Measurements from ENCODE around the gene FMNL2.

The FMNL2 gene

GRCh38 chr2:152661076-152661475, 326.1 kb downstream of the FMNL2 start:
- Histone ChIP-seq H3K27ac (ENCODE audit: low read depth, low read length, poor library complexity, severe bottlenecking) (no peak overlapping the region), H3K79me2 (ENCODE audit: insufficient read depth, low read length) (no peaks in the 10 kb centered on the region), H3K9me3 (ENCODE audit: low read length) (no peaks in the 10 kb centered on the region), H4K20me1 (ENCODE audit: insufficient read depth, low read length) (0 out of 2 replicates have a peak, but pooled peaks cover 2% of the 10 kb centered on the region), H3K4me2 (ENCODE audit: low read length) (no peak overlapping the region), H3K4me3 (ENCODE audit: low read depth, low read length, poor library complexity, severe bottlenecking) (no peak overlapping the region), H3F3A (ENCODE audit: insufficient read depth, low read length) (no peaks in the 10 kb centered on the region), H3K9me2 (ENCODE audit: low read depth, low read length) (no peaks in the 10 kb centered on the region), H3K4me1 (ENCODE audit: insufficient read depth, low read length, severe bottlenecking) (no peaks in the 10 kb centered on the region), H2AFZ (ENCODE audit: low read length) (no peak overlapping the region), H3K36me3 (ENCODE audit: insufficient read depth, low read length) (peaks cover 98% of the 10 kb centered on the region), H3K27me3 (ENCODE audit: insufficient read depth, low read length) (no peaks in the 10 kb centered on the region), H3K9ac (ENCODE audit: low read length) (no peak overlapping the region)
- TF ChIP-seq, protein P1, sequence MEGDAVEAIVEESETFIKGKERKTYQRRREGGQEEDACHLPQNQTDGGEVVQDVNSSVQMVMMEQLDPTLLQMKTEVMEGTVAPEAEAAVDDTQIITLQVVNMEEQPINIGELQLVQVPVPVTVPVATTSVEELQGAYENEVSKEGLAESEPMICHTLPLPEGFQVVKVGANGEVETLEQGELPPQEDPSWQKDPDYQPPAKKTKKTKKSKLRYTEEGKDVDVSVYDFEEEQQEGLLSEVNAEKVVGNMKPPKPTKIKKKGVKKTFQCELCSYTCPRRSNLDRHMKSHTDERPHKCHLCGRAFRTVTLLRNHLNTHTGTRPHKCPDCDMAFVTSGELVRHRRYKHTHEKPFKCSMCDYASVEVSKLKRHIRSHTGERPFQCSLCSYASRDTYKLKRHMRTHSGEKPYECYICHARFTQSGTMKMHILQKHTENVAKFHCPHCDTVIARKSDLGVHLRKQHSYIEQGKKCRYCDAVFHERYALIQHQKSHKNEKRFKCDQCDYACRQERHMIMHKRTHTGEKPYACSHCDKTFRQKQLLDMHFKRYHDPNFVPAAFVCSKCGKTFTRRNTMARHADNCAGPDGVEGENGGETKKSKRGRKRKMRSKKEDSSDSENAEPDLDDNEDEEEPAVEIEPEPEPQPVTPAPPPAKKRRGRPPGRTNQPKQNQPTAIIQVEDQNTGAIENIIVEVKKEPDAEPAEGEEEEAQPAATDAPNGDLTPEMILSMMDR (IDR thresholded peaks at IDR 0.05; ENCODE audit: low read length): no peak
- no peak for TF ChIP-seq EZH2 (IDR thresholded peaks at IDR 0.05; ENCODE audit: borderline replicate concordance, low read length)

DNA sequence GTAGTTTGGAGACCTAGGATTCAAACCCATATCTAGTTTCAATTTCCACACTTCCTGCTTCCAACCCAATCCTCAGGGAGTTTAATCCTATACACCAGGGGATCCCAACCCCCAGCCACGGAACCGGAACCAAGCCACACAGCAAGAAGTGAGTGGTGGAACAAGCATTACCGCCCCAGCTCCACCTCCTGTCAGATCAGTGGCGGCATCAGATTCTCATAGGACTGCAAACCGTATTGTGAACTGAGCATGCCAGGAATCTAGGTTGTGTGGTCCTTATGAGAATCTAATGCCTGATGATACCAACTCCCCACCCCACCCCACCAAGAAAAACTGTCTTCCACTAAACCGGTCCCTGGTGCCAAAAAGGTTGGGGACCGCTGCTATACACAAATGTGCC, 329.8 kb downstream of the FMNL2 start:
- H2AFZ ChIP-seq (ENCODE audit: low read length): no peak overlapping the region
- no peaks in the 10 kb centered on the region for H4K20me1 ChIP-seq (ENCODE audit: insufficient read depth, low read length)
- no peaks in the 10 kb centered on the region for H3K27me3 ChIP-seq (ENCODE audit: insufficient read depth, low read length)
- H3K36me3 ChIP-seq (ENCODE audit: insufficient read depth, low read length): peaks cover 97% of the 10 kb centered on the region
- no peaks in the 10 kb centered on the region for H3K79me2 ChIP-seq (ENCODE audit: insufficient read depth, low read length)
- TF ChIP-seq, protein P1 (IDR thresholded peaks at IDR 0.05; ENCODE audit: low read length): no peak
- no peak for TF ChIP-seq EZH2 (IDR thresholded peaks at IDR 0.05; ENCODE audit: borderline replicate concordance, low read length)
- no peak overlapping the region for H3K4me2 ChIP-seq (ENCODE audit: low read length)
- no peaks in the 10 kb centered on the region for H3K9me3 ChIP-seq (ENCODE audit: low read length)
- no peak overlapping the region for H3K27ac ChIP-seq (ENCODE audit: low read depth, low read length, poor library complexity, severe bottlenecking)
- no peak overlapping the region for H3K9ac ChIP-seq (ENCODE audit: low read length)
- no peaks in the 10 kb centered on the region for H3F3A ChIP-seq (ENCODE audit: insufficient read depth, low read length)
- no peaks in the 10 kb centered on the region for H3K4me1 ChIP-seq (ENCODE audit: insufficient read depth, low read length, severe bottlenecking)
- H3K9me2 ChIP-seq (ENCODE audit: low read depth, low read length): no peaks in the 10 kb centered on the region
- no peak overlapping the region for H3K4me3 ChIP-seq (ENCODE audit: low read depth, low read length, poor library complexity, severe bottlenecking)

GRCh38 chr2:152674334-152674733, 339.4 kb downstream of the FMNL2 start:
- Histone ChIP-seq H4K20me1 (ENCODE audit: insufficient read depth, low read length) (no peaks in the 10 kb centered on the region), H2AFZ (ENCODE audit: low read length) (no peak overlapping the region), H3K9ac (ENCODE audit: low read length) (no peak overlapping the region), H3K4me2 (ENCODE audit: low read length) (no peak overlapping the region), H3K79me2 (ENCODE audit: insufficient read depth, low read length) (no peaks in the 10 kb centered on the region), H3K36me3 (ENCODE audit: insufficient read depth, low read length) (peaks cover 95% of the 10 kb centered on the region), H3K27ac (ENCODE audit: low read depth, low read length, poor library complexity, severe bottlenecking) (no peak overlapping the region), H3K27me3 (ENCODE audit: insufficient read depth, low read length) (no peaks in the 10 kb centered on the region), H3K9me3 (ENCODE audit: low read length) (no peaks in the 10 kb centered on the region), H3F3A (ENCODE audit: insufficient read depth, low read length) (no peaks in the 10 kb centered on the region), H3K4me1 (ENCODE audit: insufficient read depth, low read length, severe bottlenecking) (no peaks in the 10 kb centered on the region), H3K4me3 (ENCODE audit: low read depth, low read length, poor library complexity, severe bottlenecking) (no peak overlapping the region), H3K9me2 (ENCODE audit: low read depth, low read length) (no peaks in the 10 kb centered on the region)
- TF ChIP-seq, protein P1 (IDR thresholded peaks at IDR 0.05; ENCODE audit: low read length): no peak
- no peak for TF ChIP-seq EZH2 (IDR thresholded peaks at IDR 0.05; ENCODE audit: borderline replicate concordance, low read length)
